Endothelial cell (in vitro differentiated cells): ENCODE data around the gene NTRK2. TPM values are rescaled to one million over a fixed set of nuclear protein-coding genes. Genes with fewer than 3 reads are reported as not detected.

Experiments used
- DNase-seq: peaks from one replicate; pipeline ENCODE4 v3.0.0; 2021; ENCODE audit warnings: low spot score
- H3K27ac Mint-ChIP-seq: one replicate; pipeline ENCODE4 v1.8.0; 2021; ENCODE audit warnings: mixed read lengths, inconsistent platforms; ENCODE audit not compliant: unreplicated experiment
- H3K27me3 Mint-ChIP-seq: one replicate; pipeline ENCODE4 v1.8.0; 2021; ENCODE audit warnings: mild to moderate bottlenecking, moderate library complexity, mixed read lengths, inconsistent platforms; ENCODE audit not compliant: unreplicated experiment
- H3K36me3 Mint-ChIP-seq: one replicate; pipeline ENCODE4 v1.8.0; 2021; ENCODE audit warnings: mild to moderate bottlenecking, low read depth, mixed read lengths, inconsistent platforms; ENCODE audit not compliant: unreplicated experiment
- H3K4me1 Mint-ChIP-seq: one replicate; pipeline ENCODE4 v1.8.0; 2021; ENCODE audit warnings: mild to moderate bottlenecking, mixed read lengths, inconsistent platforms; ENCODE audit not compliant: unreplicated experiment
- H3K4me3 Mint-ChIP-seq: one replicate; pipeline ENCODE4 v1.8.0; 2021; ENCODE audit warnings: mild to moderate bottlenecking, mixed read lengths, inconsistent platforms; ENCODE audit not compliant: unreplicated experiment
- H3K9me3 Mint-ChIP-seq: one replicate; pipeline ENCODE4 v1.8.0; 2021; ENCODE audit warnings: mixed read lengths, inconsistent platforms; ENCODE audit not compliant: unreplicated experiment
- total RNA-seq: library from RNA; stranded (reverse); fragmentation: NEBNext Ultra II Directional; extraction: Animal tissue kit (Norgen Biotek cat#: 25700); gene quantifications from one replicate; pipeline ENCODE4 v1.2.1, GENCODE V29; 2021; ENCODE audit not compliant: unreplicated experiment
- TF ChIP-seq, protein P1 (sequence below): fragments of 200-600 bp; sonication (generic); IDR thresholded peaks from one replicate; pipeline ENCODE4 v1.5.0; 2021; ENCODE audit warnings: antibody characterized with exemption; ENCODE audit not compliant: unreplicated experiment

The NTRK2 gene
- total RNA-seq, 1 donor from 2014 or later: not detected

DNA sequence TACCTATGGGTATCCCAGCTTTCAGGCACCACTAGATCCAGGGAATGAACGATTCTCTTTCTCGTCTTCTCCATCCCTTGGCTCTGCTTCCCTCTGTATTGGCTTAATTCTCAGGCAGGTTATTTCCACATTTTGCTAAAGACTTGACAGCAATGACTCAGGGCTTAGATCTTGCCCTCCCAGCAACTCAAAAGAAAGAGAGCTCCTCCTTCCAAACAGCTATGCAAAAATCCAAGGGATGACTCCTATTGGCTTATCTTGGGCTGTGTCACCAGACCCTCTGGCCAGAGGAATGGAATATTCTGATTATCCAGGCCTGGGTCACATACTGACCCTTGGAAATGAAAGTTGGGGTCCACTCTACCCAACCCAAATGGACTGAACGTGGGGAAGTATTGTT, 270.2 kb downstream of the NTRK2 start:
- no peak overlapping the region for H3K27ac Mint-ChIP-seq

DNA sequence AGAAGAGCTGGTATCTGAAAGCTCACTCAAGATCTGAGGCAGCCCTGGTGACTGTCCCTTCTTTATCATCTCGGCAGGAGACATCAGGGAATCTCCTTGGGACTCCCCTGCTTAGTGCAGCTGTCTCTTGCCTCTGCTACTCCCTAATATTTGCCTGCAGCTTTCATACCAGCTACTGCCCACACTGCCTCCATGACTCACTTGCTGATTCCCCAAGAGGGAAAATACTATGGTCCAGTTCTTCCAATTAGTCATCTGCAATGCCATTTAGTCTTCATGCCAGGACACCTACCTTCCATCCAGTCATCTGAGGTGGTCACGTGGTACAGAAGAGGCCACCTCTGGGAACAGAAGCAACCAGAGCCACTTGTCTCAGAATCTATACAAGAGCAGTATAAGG, 270.8 kb downstream of the NTRK2 start:
- H3K9me3 Mint-ChIP-seq: no peaks in the 10 kb centered on the region
- H3K36me3 Mint-ChIP-seq: no peaks in the 10 kb centered on the region
- TF ChIP-seq, protein P1, sequence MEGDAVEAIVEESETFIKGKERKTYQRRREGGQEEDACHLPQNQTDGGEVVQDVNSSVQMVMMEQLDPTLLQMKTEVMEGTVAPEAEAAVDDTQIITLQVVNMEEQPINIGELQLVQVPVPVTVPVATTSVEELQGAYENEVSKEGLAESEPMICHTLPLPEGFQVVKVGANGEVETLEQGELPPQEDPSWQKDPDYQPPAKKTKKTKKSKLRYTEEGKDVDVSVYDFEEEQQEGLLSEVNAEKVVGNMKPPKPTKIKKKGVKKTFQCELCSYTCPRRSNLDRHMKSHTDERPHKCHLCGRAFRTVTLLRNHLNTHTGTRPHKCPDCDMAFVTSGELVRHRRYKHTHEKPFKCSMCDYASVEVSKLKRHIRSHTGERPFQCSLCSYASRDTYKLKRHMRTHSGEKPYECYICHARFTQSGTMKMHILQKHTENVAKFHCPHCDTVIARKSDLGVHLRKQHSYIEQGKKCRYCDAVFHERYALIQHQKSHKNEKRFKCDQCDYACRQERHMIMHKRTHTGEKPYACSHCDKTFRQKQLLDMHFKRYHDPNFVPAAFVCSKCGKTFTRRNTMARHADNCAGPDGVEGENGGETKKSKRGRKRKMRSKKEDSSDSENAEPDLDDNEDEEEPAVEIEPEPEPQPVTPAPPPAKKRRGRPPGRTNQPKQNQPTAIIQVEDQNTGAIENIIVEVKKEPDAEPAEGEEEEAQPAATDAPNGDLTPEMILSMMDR: no peak
- H3K4me3 Mint-ChIP-seq: no peak overlapping the region
- no peak overlapping the region for H3K27ac Mint-ChIP-seq
- H3K27me3 Mint-ChIP-seq: no peaks in the 10 kb centered on the region
- H3K4me1 Mint-ChIP-seq: no peaks in the 10 kb centered on the region
- DNase-seq: no peak

More for the DNA sequence above, 270.2 kb downstream of the NTRK2 start:
- TF ChIP-seq, protein P1: no peak
- DNase-seq: no peak
- no peak overlapping the region for H3K4me3 Mint-ChIP-seq
- no peaks in the 10 kb centered on the region for H3K27me3 Mint-ChIP-seq
- no peaks in the 10 kb centered on the region for H3K4me1 Mint-ChIP-seq
- H3K9me3 Mint-ChIP-seq: no peaks in the 10 kb centered on the region
- H3K36me3 Mint-ChIP-seq: no peaks in the 10 kb centered on the region

DNA sequence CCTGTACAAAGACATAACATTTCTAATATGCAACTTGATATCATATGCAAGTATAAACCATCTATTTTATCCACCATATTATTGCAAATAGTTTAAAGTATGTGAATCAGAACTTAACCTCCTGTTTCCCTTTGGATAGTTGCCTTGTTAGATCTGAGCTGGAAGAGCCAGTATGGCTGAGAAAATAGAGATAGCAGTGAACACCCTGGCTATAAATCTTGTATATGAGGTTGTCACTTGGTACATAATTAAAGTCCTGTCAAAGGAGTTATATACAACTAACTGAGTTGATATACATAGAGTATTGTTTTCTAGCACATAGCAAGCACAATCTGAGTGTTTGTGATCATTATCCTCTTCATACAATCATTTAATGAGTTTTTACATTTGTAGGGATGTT, 272.3 kb downstream of the NTRK2 start:
- Mint-ChIP-seq H3K4me3 (no peak overlapping the region), H3K9me3 (no peaks in the 10 kb centered on the region), H3K27me3 (no peaks in the 10 kb centered on the region), H3K27ac (no peak overlapping the region), H3K36me3 (no peaks in the 10 kb centered on the region), H3K4me1 (no peaks in the 10 kb centered on the region)
- DNase-seq: no peak
- TF ChIP-seq, protein P1: no peak

DNA sequence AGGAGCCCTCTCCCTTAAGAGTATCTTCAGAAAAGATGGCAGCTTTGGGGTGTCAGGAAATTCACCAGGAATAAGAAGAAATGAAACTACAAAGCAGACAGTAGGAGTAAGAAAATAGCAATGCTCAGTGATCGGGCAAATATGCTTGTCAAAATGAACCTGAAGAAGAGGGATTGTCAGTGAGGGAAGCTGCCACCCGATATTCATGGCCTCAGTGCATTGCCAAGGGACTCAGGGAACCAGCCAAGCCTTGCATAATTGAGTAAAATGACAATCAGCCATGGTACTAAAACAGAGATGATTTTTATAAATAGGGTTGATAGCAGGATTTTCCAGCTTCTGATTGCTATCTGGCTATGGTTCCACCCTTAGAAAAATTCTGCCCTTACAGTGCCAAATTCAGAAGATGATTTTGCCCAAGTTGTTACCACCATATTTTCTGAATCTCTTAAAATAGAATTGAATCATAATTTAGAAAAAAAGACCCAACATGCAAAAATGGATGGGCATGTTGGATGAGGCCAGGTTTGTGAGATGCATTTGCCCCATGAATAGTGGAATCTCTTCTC, 274.0 kb downstream of the NTRK2 start:
- H3K36me3 Mint-ChIP-seq: no peaks in the 10 kb centered on the region
- DNase-seq: no peak
- H3K27ac Mint-ChIP-seq: no peak overlapping the region
- H3K27me3 Mint-ChIP-seq: peaks cover 3% of the 10 kb centered on the region
- TF ChIP-seq, protein P1: no peak
- no peak overlapping the region for H3K4me3 Mint-ChIP-seq
- no peaks in the 10 kb centered on the region for H3K9me3 Mint-ChIP-seq
- no peaks in the 10 kb centered on the region for H3K4me1 Mint-ChIP-seq

DNA sequence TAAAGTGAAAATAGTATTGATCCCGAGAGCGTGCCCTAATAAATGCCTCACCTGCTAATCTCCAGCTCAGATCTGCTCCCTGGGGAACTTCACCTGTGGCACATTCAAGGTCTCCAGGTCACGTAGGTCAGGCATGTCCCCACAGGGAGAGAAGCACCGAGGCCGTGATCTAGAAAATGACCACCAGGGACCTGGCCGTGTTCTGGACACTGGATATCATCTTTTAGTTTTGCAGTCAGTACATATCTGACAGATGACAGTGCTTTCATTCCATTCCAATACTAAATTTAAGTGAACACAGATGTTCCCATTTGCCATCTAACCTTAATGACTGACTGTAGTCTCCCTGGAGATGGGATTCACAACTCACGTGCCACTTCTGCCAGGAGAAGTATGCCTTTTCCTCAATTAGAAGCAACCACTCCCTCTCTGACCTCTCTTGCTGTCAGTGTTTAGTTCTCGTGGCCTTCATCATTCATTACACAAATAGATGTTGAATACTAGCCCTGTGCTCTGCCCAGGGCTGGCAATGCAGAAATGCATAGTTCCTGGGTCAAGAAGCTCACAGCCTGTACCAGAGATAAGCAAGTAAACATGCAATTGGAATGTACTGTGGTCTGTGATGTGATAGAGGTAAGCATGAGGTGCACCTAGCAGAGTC, 276.5 kb downstream of the NTRK2 start:
- peaks cover 3% of the 10 kb centered on the region for H3K27me3 Mint-ChIP-seq
- TF ChIP-seq, protein P1: no peak
- DNase-seq: no peak
- no peak overlapping the region for H3K4me3 Mint-ChIP-seq
- H3K36me3 Mint-ChIP-seq: no peaks in the 10 kb centered on the region
- H3K27ac Mint-ChIP-seq: no peak overlapping the region
- peaks cover 4% of the 10 kb centered on the region for H3K4me1 Mint-ChIP-seq
- no peaks in the 10 kb centered on the region for H3K9me3 Mint-ChIP-seq
